ENCODE data around the gene VMAC. TPM values are rescaled to one million over a fixed set of nuclear protein-coding genes. Genes with fewer than 3 reads are reported as not detected.
A peak's percentile ranks its signal among the peaks of the same experiment; 100 is the strongest.

The VMAC gene
- total and polyA plus RNA-seq, 9 of the 15 experiments (the other 6 are each of a cell fraction or from before 2014, with no cell fraction given): 0.03 to 3.4 (median 1.1) TPM

DNA sequence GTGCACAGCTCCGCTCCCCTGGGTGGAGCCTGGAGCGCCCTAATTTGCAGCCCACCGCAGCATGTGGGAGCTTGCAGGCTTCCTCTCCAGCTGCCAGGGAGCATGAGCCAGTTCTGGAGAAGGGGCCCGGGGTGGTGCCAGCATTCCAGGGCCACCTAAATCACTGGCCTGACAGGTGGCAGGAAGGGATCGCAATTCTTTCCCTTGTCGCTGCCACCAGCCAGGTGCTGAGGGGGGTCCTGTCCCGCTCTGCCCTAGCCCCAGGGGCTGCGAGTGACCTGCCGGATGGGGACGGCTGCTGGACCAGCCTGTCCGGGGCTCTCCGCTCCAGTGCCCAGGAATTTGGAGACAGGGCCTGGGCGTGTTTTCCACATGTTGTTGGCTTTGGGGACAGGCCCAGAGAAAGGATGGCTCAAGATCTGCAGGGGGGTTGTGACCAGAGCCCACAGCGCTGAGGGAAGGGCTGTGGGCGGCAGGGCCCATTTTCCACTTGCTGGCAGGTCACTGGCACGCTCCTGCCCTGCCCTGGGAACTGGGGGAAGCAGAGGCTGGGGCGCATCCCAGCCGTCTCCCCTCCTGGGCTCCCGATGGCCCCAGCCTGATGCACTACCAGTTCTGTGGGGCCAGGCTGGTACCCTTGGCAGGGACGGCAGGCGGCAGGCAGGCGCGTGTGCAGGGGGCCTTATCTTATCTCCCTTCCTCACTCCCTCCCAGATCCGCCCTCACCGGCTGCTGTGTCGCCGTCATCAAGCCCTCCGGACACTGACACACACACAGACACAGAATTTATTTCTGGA is 10.6 kb upstream of the VMAC start (continued):
- TF ChIP-seq CTCFL (IDR thresholded peaks at IDR 0.05; ENCODE audit: borderline replicate concordance, insufficient read depth, low read depth, low read length, poor library complexity, severe bottlenecking) (no peak), FOXO4 (CRISPR knock-in tag; IDR thresholded peaks at IDR 0.05) (no peak), TFAP4 (CRISPR knock-in tag; IDR thresholded peaks at IDR 0.05; ENCODE audit: borderline replicate concordance) (peak; percentile 57; the same call in 1 of the 2 replicates), CHD7 (IDR thresholded peaks at IDR 0.05; ENCODE audit: low read depth, low read length) (no peak), NELFE (IDR thresholded peaks at IDR 0.05; ENCODE audit: insufficient read depth, insufficient read length) (no peak), ZBTB5 (IDR thresholded peaks at IDR 0.05) (no peak), OTX1 (CRISPR knock-in tag; IDR thresholded peaks at IDR 0.05) (no peak)
